NT2/D1 (cell line): Measurements from ENCODE around the gene PROK1.
"Not testable (repeated sequence)": the region's sequence is repeated elsewhere in the genome, so short reads cannot be mapped to it uniquely, and the experiment has no call there.

Experiments
- YY1 ChIP-seq: IDR thresholded peaks from 2 replicates; pipeline ENCODE4 v1.6.1; 2011; ENCODE audit not compliant: insufficient read length, insufficient read depth
- ZNF274 ChIP-seq: IDR thresholded peaks from 2 replicates; pipeline ENCODE4 v1.6.1; 2011; ENCODE audit warnings: mild to moderate bottlenecking, low read depth, low read length

GRCh38 chr1:110439873-110440272 lies 11.1 kb upstream of the PROK1 start:
- TF ChIP-seq ZNF274, YY1: not testable (repeated sequence)
